GM23338 (cell line): ENCODE measurements around the gene CCDC183.

Source experiments
- CREB1 ChIP-seq: fragments of 250-450 bp; sonication (Bioruptor Pico); IDR thresholded peaks from 2 replicates; pipeline ENCODE4 v1.5.0; 2020; ENCODE audit warnings: low read depth, mild to moderate bottlenecking, moderate library complexity
- ETS1 ChIP-seq: IDR thresholded peaks from 2 replicates; pipeline ENCODE4 v1.6.1; 2016; ENCODE audit warnings: antibody characterized with exemption
- EZH2phosphoT487 ChIP-seq: fragments of 200-600 bp; sonication (generic); IDR thresholded peaks from one replicate; pipeline ENCODE4 v1.8.1; 2018; ENCODE audit warnings: antibody characterized with exemption; ENCODE audit not compliant: unreplicated experiment
- POLR2AphosphoS5 ChIP-seq: IDR thresholded peaks from 2 replicates; pipeline ENCODE4 v1.6.1; 2016; ENCODE audit warnings: antibody characterized with exemption, low read depth
- TF ChIP-seq, protein P1 (sequence below), 2 experiments: fragments of 200-600 bp in 1 of 2; sonication (generic) in 1 of 2; conservative IDR thresholded peaks; 2 replicates each; pipeline versions ENCODE4 v1.5.1 to v1.6.1; 2016 to 2017; ENCODE audit warnings: antibody characterized with exemption in 2 of 2, low read depth in 2 of 2, mild to moderate bottlenecking in 2 of 2, moderate library complexity in 1 of 2
- TF ChIP-seq, protein P2 (sequence below): IDR thresholded peaks from one replicate; pipeline ENCODE4 v1.6.1; 2018; ENCODE audit warnings: antibody characterized with exemption; ENCODE audit not compliant: unreplicated experiment

GRCh38 chr9:136782452-136782851 is 13.7 kb upstream of the CCDC183 start:
- TF ChIP-seq, protein P1, sequence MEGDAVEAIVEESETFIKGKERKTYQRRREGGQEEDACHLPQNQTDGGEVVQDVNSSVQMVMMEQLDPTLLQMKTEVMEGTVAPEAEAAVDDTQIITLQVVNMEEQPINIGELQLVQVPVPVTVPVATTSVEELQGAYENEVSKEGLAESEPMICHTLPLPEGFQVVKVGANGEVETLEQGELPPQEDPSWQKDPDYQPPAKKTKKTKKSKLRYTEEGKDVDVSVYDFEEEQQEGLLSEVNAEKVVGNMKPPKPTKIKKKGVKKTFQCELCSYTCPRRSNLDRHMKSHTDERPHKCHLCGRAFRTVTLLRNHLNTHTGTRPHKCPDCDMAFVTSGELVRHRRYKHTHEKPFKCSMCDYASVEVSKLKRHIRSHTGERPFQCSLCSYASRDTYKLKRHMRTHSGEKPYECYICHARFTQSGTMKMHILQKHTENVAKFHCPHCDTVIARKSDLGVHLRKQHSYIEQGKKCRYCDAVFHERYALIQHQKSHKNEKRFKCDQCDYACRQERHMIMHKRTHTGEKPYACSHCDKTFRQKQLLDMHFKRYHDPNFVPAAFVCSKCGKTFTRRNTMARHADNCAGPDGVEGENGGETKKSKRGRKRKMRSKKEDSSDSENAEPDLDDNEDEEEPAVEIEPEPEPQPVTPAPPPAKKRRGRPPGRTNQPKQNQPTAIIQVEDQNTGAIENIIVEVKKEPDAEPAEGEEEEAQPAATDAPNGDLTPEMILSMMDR (conservative IDR thresholded peaks at IDR 0.05; ENCODE audit: low read depth in 2 of 2) = no peak
- TF ChIP-seq, protein P2, sequence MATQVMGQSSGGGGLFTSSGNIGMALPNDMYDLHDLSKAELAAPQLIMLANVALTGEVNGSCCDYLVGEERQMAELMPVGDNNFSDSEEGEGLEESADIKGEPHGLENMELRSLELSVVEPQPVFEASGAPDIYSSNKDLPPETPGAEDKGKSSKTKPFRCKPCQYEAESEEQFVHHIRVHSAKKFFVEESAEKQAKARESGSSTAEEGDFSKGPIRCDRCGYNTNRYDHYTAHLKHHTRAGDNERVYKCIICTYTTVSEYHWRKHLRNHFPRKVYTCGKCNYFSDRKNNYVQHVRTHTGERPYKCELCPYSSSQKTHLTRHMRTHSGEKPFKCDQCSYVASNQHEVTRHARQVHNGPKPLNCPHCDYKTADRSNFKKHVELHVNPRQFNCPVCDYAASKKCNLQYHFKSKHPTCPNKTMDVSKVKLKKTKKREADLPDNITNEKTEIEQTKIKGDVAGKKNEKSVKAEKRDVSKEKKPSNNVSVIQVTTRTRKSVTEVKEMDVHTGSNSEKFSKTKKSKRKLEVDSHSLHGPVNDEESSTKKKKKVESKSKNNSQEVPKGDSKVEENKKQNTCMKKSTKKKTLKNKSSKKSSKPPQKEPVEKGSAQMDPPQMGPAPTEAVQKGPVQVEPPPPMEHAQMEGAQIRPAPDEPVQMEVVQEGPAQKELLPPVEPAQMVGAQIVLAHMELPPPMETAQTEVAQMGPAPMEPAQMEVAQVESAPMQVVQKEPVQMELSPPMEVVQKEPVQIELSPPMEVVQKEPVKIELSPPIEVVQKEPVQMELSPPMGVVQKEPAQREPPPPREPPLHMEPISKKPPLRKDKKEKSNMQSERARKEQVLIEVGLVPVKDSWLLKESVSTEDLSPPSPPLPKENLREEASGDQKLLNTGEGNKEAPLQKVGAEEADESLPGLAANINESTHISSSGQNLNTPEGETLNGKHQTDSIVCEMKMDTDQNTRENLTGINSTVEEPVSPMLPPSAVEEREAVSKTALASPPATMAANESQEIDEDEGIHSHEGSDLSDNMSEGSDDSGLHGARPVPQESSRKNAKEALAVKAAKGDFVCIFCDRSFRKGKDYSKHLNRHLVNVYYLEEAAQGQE = no peak
- TF ChIP-seq EZH2phosphoT487 (no peak), POLR2AphosphoS5 (no peak), CREB1 (CRISPR knock-in tag) (no peak), ETS1 (no peak)
